Measurements from ENCODE around the gene AMY2A. TPM values are rescaled to one million over a fixed set of nuclear protein-coding genes. Genes with fewer than 3 reads are reported as not detected.

Gene AMY2A
- total and polyA plus RNA-seq, 2 of the 8 experiments (the other 6 are each of a cell fraction or from before 2014, with no cell fraction given): not detected

GRCh38 chr1:103569493-103569892 is 47.7 kb upstream of the AMY2A start (continued):
- no peak for TF ChIP-seq CHD7 (IDR thresholded peaks at IDR 0.05; ENCODE audit: insufficient replicate concordance, low read length)
- no peak for TF ChIP-seq EGR1 (IDR thresholded peaks at IDR 0.05; ENCODE audit: borderline replicate concordance, low read depth, low read length)
- no peak for TF ChIP-seq YY1 (IDR thresholded peaks at IDR 0.05; ENCODE audit: low read depth, low read length)
- TF ChIP-seq NANOG (IDR thresholded peaks at IDR 0.05; ENCODE audit: insufficient read depth, low read depth, low read length, poor library complexity, severe bottlenecking): no peak
- no peak for TF ChIP-seq TAF1 (IDR thresholded peaks at IDR 0.05; ENCODE audit: low read depth, low read length)
- TF ChIP-seq RAD21 (IDR thresholded peaks at IDR 0.05 in 1 of 2, conservative IDR thresholded peaks at IDR 0.05 in 1 of 2; ENCODE audit: low read depth in 2 of 2, low read length in 2 of 2): no peak
- TF ChIP-seq RXRA (IDR thresholded peaks at IDR 0.05; ENCODE audit: insufficient read depth, low read depth, low read length): no peak
- no peak for TF ChIP-seq E2F6 (IDR thresholded peaks at IDR 0.05)
- no peak for TF ChIP-seq CREB1 (IDR thresholded peaks at IDR 0.05)

Measured in H1 (cell line).